Activated CD8-positive, alpha-beta memory T cell treated with anti-CD3 and anti-CD28 coated beads for 1 hour (primary cell): ENCODE data around the gene CDKL5.
A peak's percentile ranks its signal among the peaks of the same experiment; 100 is the strongest.
"Not testable (repeated sequence)": the region's sequence is repeated elsewhere in the genome, so short reads cannot be mapped to it uniquely, and the experiment has no call there.

Source experiments
- DNase-seq, 2 donors: peaks; one replicate each; pipeline ENCODE4 v3.0.0-alpha.2; 2020; ENCODE audit warnings: low read depth in 1 of 2; ENCODE audit errors: extremely low read depth in 1 of 2

Gene CDKL5

DNA sequence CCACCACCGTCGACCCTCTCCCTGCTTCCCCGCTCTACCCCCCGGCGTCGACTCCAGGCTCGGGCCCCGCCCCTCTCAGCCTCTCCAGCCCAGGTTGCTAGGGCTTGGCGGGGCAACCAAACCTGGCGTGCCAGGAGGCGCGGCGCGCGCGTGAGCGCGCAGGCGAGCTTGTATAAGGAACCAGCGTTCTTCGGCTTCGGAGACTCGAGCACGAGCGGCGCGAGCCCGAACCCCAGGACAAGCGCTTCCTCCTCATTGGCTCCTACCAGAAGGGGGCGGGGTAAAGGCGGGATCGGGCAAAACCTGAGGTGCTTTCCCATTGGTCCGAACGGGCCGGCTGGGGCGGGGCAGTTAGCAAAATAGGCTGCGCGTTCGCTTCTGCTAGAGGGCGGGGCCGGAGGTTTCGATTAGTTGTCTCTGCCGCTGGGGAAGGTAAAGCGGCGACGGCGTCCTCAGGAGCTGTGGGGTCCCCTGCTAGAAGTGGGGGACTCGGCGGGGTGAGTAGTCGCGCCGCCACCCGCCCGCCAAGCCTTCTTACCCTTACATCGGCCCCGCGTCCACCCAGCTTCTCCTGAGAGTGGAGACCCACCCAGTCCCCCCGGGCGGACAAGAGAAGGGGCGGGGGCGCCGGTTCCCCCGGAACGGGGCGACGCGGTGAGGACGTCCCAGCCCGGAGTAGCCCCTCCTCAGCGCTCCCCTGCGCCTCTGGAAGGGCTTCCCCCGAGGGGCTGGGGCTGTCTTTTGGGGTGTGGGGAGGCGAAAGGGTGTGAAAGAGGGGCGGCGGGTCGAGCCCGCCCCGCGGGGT is at the start of gene CDKL5:
TSS of gene CDKL5 (plus strand) at position 410 of the 805 bp plus-strand sequence. CDS start 81,489 bp downstream, outside the sequence.
- peak; percentile 87 to 91 for DNase-seq

DNA sequence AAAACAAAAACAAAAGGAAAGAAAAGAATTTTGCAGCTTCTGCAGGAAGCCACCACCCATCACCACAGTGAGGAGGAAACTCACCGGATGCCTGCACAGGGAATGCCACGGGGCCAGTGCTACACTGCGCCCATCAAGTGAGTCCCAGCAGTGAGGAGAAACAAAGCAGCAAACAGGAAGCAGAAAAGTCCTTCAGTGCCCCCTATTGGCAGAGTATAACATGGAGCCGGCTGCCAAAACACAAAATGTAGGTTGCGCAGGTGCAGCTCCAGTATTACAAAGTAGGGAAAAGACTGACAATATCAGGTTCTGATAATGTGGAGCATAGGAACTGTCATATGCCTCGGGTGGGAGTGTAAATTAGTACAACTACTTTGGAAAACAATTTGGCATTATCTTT is 47.6 kb upstream of the CDKL5 start:
- no peak for DNase-seq

DNA sequence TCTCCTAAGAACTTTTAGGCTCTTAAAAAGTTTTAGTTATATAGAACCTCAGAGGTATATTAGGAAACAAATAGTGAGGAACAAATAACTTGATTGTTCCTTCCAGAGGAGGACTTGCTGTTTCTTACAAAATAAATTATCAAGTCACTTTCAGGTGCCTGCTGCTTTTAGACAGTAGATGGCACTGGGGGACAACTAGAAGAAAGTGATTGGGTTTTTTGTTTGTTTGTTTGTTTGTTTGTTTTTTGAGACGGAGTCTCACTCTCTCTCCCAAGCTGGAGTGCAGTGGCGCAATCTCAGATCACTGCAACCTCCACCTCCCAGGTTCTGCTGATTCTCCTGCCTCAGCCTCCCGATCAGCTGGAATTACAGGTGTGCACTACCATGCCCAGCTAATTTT is 35.4 kb upstream of the CDKL5 start:
- no peak for DNase-seq

DNA sequence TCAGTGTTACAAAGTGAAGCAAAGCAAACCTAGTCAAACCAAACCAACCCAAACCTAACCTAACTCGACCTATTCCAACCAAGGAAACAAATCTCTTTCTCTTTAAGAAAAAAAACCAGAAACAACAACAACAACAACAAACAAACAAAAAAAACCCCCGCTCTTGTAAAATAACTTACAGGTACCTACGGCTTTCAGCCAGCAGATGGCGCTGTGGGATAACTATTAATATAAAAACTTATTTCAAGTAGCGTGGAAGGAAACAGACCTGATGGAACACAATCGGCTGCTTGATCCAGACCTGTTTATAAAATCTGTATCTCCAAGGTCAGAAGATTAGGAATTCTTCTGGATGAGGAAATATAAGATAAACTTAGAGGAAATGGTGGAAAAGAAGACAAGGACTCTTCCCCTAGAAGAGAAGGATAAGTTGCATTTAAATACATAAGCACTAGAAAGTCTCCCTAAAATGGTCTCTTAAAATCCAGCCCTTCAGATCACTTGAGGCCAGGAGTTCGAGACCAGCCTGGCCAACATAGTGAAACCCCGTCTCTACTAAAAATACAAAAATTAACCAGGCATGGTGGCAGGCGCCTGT is 34.4 kb upstream of the CDKL5 start:
- DNase-seq = peak; percentile 30 to 37

DNA sequence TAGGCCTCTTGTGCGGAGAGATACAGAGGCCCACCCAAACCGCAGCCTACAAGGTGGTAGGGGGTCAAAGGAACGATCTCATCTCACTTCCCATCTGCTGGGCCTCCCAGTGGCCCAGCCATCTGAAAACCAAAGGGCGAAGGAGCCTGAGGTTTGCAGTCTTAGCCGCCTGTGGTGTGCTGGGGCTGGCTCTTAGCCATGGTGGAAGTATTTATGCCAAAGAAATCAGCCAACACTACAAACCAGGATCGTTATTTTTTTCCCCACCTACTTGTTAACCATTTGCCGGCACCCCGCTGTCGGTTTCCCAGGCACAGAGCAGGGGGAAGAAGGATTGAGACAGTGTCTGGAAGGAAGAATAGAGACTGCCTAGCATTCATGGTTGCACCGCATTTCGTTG is 30.9 kb upstream of the CDKL5 start:
- no peak for DNase-seq

DNA sequence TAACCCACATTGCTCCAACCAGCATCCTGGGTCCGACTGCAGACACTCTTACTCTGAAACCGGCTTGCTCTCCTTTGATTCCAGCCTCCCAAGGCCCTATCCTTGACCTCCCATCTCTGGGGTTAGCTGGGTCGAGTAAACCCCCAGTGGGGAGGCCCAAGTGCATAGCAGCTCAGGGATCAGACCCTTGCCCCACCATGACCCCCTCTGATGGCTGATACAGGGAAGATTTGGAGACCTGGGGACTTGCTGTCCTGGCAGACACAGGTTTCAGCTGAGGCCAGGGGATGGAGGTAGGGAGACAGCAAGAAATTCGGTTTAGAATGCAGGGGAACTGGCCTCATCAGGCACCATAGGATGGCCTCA is 23.6 kb upstream of the CDKL5 start:
- DNase-seq = no peak

DNA sequence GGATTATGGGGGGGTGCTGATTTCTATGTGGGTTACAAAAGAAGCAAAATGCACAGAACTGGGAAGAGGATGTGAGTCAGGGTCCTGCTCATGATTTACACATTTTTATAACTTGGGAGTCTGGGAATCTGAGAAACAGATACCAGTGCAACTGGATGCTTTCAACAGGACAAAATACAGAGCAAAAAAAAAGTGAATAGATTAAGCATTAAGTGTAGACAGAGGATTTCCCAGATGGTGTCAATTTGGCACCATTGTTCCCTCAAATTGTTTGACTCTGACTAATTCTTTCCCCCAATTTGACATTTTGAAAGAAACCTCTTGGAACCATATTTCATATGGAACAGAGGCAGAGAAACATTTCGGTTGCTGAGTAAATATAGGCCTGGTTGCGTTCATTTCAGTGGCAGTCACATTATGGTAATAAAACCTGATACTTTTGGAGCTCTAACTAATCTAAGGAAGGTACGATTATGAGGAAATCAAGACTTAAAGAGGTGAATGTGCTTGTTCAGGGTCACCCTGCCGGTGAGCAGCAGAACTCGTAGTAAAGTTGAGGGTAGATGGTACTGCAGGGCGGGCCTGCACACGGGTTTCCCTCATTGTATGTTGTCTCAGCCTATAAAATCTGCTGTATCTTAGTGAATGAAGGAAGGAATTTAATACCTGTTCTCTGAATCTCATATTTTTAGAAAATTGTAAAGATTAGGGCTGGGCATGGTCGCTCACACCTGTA is 18.7 kb upstream of the CDKL5 start:
- DNase-seq = no peak

DNA sequence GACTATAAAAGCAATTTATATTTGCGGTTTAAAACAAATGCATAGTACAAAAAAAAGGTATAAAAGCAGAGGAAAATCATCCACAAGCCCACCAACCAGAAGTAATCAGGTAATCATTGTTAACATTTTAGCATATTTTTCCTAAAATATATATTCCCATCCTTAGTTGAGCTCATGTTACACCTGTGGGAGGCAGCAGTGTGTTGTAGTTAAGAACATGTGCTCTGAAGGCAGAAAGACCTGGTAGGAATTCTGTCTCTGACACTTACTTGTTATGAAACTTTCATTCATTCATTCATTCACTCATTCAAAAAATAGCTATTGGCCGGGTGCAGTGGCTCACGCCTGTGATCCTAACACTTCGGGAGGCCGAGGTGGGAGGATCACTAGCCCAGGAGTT is 15.4 kb upstream of the CDKL5 start:
- DNase-seq = no peak

DNA sequence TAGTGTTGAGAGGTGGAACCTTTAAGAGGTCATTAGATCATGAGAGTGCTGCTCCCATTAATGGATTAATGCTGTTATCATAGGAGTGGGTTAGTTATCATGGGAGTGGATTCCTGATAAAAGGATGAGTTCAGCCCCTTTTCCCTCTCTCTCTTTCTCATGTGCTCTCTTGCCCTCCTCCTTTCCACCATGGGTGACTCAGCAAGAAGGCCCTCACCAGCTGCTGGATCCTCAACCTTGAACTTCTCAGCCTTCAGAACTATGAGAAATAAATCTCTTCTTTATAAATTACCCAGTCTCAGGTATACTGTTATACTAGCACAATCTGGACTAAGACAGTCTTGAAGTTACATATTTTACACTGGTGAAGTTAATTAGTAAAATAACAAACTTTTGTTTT is 10.0 kb upstream of the CDKL5 start:
- DNase-seq = no peak

DNA sequence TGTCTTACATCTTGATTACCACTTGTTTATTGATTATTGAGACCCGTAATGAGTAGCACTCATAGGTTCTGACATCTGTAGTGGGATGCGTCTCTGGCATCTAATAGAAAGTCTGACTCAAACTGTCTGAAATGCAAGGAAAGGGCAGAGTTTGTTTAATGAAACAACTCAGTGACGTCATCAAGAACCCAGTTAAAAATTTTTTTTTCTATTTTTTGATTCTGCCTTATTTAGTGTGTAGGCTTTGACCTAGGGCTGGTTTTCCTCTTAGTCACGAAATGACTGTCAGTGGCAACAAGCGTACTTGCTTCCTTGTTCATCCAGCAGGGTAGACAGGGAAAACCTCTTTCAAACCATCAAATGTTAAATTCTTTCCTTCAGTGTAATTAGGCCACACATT is 3.1 kb upstream of the CDKL5 start:
- DNase-seq = no peak

DNA sequence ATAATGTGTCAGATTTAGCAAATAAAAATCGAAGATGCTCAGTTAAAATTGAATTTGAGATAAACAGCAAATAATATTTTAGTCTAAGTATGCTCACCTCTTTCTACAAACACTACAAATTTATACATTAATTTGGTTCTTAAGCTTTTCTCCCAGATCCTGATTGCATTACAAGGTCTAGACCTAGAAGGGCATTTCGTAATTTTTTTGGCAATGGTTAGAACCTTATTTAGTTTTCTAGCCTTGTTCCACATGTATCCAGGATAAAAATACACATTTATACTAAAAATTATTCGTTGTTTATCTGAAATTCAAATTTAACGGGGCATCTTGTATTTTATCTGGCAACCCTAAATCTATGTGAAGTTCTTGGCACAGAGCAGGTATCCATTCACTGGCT is 2.5 kb upstream of the CDKL5 start:
- DNase-seq = no peak

DNA sequence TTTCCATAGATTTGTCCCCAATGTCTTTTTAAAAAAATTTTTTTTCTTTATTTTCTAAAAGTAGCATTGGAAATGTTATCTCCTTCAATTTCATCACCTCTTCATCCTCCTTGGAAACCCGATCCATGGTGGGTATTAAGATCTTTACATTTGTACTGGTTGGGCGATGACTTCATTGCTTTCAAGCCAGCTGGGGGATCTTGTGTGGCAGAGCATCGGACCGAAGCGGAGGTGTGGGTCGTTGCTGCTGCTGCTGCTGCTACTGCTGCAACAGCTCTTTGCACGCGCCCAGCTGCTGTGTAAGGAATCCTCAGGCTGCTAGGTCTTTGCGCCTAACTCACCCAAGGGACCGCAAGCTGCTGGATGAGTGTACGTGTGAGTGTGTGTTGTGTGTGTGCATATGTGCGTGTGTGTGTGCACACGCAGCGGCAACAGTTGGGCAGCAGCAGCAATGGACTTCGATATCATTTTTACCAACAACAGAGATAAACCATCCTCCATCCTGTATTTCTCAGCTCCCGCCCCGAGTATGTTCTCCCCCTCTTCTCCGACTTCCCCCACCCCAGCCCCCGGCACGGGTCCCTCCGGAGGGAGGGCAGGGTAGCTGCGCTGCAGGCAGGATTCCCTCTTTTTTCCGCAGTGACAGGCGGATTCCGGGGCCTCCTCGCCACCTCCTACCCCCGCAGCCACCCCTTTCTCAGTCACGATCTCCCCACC is 768 bp upstream of the CDKL5 start:
- DNase-seq = peak in 1 of 2 donors; percentile 0

DNA sequence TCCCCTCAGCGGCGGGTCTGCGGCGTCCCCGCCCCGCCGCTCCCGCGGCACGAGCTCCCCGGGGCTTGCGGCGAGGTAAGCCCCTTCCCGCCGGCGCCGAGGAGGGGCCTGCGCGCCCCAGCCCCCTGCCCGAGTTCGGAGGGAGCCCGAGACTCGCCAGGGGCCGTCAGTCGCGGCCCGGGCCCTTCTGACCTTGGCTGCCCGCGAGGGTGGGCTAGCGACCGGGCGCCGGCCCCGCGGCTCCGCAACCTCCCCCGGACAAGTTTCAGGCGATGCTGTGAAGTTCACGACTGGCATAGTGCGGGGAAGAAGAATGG is 554 bp downstream of the CDKL5 start:
- no peak for DNase-seq

DNA sequence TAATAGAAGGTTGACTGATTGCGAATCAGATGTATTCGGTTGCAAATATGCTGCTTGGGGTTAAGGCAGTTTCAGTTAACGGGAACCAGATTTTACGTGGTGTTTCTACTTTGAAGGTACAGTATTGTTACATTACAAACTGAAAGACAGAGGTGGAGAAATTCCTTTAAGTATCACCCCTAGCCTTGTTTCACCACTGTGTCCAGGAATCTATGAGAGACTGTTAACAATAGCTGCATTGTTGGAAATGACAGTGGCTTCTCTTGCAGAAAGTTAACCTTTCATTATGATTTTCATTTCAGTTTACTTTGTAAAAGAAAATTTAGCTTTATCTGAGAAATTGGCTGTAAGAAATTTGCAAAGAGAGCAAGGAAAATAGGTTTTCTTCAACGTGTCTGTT is 2.6 kb downstream of the CDKL5 start:
- no peak for DNase-seq

DNA sequence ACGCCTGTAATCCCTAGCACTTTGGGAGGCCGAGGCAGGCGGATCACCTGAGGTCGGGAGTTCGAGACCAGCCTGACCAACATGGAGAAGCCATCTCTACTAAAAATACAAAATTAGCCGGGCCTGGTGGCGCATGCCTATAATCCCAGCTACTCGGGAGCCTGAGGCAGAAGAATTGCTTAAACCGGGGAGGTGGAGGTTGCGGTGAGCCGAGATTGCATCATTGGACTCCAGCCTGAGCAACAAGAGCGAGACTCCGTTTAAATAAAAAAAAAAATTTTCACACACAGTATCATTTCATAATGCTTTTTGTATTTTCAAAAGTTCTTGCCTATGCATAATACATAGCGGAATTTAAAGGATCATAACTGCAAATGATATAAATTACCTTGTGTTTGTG is 7.9 kb downstream of the CDKL5 start:
- DNase-seq = not testable (repeated sequence)

DNA sequence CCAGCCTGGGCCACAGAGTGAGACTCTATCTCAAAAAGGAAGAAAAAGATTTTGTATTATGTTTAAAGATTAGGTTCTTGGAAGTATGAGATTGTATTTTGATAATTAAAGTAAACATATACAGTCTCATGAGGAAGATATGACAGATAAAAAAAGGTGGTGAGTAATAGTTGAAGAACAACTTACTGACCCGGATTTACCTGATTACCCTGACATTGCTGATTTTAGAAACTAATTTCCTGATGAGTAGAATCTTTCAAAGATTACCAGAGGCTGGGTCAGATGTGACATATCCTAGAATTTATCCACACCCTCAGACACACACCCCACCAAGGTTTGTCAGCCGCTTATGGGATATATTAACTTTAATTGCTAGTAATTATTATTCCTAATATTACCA is 9.5 kb downstream of the CDKL5 start:
- no peak for DNase-seq

DNA sequence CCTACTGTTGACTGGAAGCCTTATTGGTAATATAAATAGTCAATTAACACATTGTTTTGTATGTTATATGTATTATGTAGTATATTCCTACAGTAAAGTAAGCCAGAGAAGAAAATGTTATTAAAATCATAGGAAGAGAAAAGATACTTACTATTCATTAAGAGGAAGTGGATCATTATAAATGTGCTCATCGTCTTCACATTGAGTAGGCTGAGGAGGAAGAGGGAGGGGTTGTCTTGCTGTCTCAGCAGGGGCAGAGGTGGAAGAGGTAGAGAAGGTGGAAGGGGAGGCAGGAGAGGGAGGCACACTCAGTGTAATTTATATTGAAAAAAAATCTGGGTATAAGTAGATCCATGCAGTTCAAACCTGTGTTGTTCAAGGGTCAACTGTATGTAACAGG is 10.6 kb downstream of the CDKL5 start:
- no peak for DNase-seq

DNA sequence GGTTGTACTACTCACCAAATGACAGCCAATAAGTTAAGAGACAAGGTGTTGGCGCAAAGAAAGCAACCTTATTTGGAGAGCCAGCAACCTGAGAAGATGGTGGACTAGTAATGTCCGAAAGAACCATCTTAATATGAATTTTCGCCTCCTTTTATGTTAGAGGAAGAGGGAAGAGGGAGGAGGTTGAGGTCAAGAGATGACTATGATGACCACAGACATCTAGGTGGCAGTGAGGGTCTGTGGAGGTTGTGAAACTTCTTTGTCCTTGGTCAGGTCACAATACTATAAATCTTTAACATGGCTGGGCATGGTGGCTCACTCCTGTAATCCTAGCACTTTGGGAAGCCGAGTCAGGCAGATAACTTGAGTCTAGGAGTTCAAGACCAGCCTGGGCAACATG is 15.4 kb downstream of the CDKL5 start:
- DNase-seq = no peak

DNA sequence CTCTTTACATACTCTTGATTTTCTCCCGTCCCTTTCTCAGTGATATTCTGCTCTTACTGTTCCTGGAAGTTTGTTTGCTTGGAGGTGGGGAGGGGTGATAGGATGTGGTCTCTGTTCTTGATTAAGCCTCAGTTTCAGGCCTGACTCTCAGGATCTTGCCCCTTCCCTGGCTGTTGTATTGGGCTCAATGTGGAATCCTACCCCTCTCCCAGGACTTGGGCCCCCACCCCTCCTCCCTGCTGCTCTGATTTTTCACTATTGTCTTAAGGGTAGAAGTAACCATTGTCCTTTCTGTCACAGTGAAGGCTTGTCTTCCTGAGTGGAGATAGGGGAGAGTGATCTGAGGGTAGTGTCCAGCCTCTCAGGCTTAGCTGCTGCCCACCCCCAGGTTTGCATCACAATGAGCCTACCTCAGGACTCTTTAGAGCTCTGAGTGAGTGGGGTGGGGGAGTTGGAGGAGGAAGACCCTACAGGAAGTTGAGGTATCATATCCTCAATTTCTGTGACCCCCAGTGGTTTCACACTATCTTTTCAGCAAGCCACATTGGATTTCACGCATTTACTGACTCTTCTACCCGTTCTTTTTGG is 16.5 kb downstream of the CDKL5 start:
- DNase-seq = no peak

DNA sequence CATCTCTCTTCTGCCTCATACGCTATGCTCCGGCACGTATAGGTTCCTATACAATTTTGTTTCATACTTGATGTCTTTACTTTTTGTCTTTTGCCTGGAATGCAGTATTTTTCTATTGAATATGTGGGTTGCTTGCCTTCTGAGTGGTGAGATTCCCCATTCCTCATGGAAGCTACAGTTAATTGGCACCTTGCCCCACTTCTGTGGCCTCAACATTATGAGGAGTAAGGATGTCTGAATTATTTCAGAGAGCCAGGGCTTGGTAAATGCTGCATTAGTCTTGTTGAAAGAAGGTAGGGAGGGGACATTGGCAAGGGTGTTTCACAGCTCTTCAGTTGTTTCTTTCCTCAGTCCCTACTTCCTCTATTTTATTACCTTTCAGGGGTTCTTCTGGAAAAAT is 23.0 kb downstream of the CDKL5 start:
- no peak for DNase-seq

DNA sequence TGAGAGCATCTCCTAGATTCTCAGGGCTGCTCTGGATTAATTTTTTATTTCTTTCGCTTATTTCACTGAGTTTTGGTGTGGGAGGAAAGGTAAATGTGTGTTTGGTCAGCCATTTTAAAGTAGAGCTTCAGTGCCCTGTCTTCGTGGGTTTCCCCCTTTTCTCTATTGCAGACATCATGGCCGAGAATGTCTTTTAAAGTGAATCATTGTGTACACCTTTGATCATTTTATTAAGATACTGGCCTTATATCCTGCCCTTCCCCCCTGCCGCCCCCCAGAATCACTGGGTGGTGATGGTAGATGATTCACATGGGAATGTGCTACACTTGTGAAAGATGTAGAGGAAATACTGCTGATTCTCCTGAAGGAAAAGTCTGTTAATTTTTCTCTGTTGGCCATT is 23.8 kb downstream of the CDKL5 start:
- no peak for DNase-seq
